GM12878 (cell line): ENCODE data around the gene MYO1D. TPM values are rescaled to one million over a fixed set of nuclear protein-coding genes. Genes with fewer than 3 reads are reported as not detected.

Experiments
- ATAC-seq: fragments of 200-7000 bp; cut with Tn5 transposase; 3 replicates; pipeline ENCODE4 v1.9.1; 2020; ENCODE audit warnings: mild to moderate bottlenecking, moderate library complexity
- BruUV-seq: library from RNA; stranded (reverse); fragments of 400-500 nt; replicated peaks from 2 replicates; lab custom pipeline; 2021; lab: Mats Ljungman, UMichigan
- CTCF ChIA-PET: fragments of 300-600 bp; sonication (Branson Sonifier 250); formaldehyde crosslinking; extraction: SDS; loops from one replicate; lab custom pipeline; 2021; ENCODE audit warnings: inconsistent platforms; lab: Yijun Ruan, JAX
- POLR2A ChIA-PET: fragments of 350-600 bp; formaldehyde crosslinking; extraction: SDS; loops from one replicate; lab custom pipeline; 2021; ENCODE audit warnings: inconsistent platforms; lab: Charles Lee
- RAD21 ChIA-PET: fragments of 300-600 bp; sonication (Branson Sonifier 250); formaldehyde crosslinking; loops from one replicate; lab custom pipeline; 2023; ENCODE audit warnings: antibody characterized with exemption; ENCODE audit not compliant: unreplicated experiment; lab: Charles Lee
- SMC1A ChIA-PET: fragments of 300-600 bp; sonication (Branson Sonifier 250); formaldehyde crosslinking; loops from one replicate; lab custom pipeline; 2023; ENCODE audit not compliant: unreplicated experiment, uncharacterized antibody; lab: Charles Lee
- DNase-seq: peaks from one replicate; pipeline ENCODE4 v3.0.0-alpha.2; 2011; ENCODE audit warnings: low read depth, low spot score
- FAIRE-seq: peaks from 3 replicates; lab custom pipeline; 2011; peaks lifted over from hg19 to GRCh38; lab: Jason Lieb, UNC
- H2AFZ ChIP-seq: 2 replicates; pipeline ENCODE4 v1.6.0; 2011; ENCODE audit warnings: low read depth, low read length, control low read depth; ENCODE audit not compliant: control insufficient read depth
- H3K27ac ChIP-seq: 2 replicates; pipeline ENCODE4 v1.5.1; 2011; ENCODE audit warnings: control low read depth; ENCODE audit not compliant: control insufficient read depth, insufficient read depth
- H3K27me3 ChIP-seq, 2 experiments: replicated peaks in 1 of 2; 2 replicates each; pipeline versions ENCODE4 v1.6.0 to v1.6.1; 2011; ENCODE audit warnings: low read length in 1 of 2; ENCODE audit not compliant: control insufficient read depth in 2 of 2, insufficient read depth in 2 of 2
- H3K36me3 ChIP-seq, 2 experiments: 2 replicates each; pipeline ENCODE4 v1.5.1; 2011; ENCODE audit warnings: low read length in 1 of 2; ENCODE audit not compliant: control insufficient read depth in 2 of 2, insufficient read depth in 2 of 2
- H3K4me1 ChIP-seq: 2 replicates; pipeline ENCODE4 v1.6.1; 2011; ENCODE audit warnings: mild to moderate bottlenecking, low read length, moderate library complexity, mixed read lengths; ENCODE audit not compliant: control insufficient read depth, insufficient read depth
- H3K4me2 ChIP-seq: 2 replicates; pipeline ENCODE4 v1.6.0; 2011; ENCODE audit warnings: control low read depth; ENCODE audit not compliant: control insufficient read depth, insufficient read depth
- H3K4me3 ChIP-seq: fragments of 200-600 bp; sonication (generic); 2 replicates; pipeline ENCODE4 v1.5.1; 2016
- H3K79me2 ChIP-seq: 2 replicates; pipeline ENCODE4 v1.6.0; 2011; ENCODE audit warnings: low read length; ENCODE audit not compliant: control insufficient read depth, insufficient read depth
- H3K9ac ChIP-seq: 2 replicates; pipeline ENCODE4 v1.8.0; 2011; ENCODE audit warnings: low read length, control low read depth, mixed read lengths; ENCODE audit not compliant: control insufficient read depth, insufficient read depth
- H3K9me3 ChIP-seq: replicated peaks from 3 replicates; pipeline ENCODE4 v1.5.1; 2011; ENCODE audit warnings: mild to moderate bottlenecking, low read length; ENCODE audit not compliant: control insufficient read depth, insufficient read depth
- H4K20me1 ChIP-seq: 2 replicates; pipeline ENCODE4 v1.6.0; 2011; ENCODE audit not compliant: control insufficient read depth, insufficient read depth
- HDGF ChIP-seq: fragments of 450-650 bp; IDR thresholded peaks from 2 replicates; pipeline ENCODE4 v1.6.1; 2016; ENCODE audit warnings: antibody characterized with exemption
- NFYA ChIP-seq: IDR thresholded peaks from 2 replicates; pipeline ENCODE4 v1.6.1; 2011; ENCODE audit warnings: low read depth, mild to moderate bottlenecking, low read length, improper control_type of control experiment, borderline replicate concordance
- ZSCAN29 ChIP-seq: fragments of 450-650 bp; IDR thresholded peaks from 2 replicates; pipeline ENCODE4 v1.6.1; 2017; ENCODE audit warnings: mild to moderate bottlenecking, moderate library complexity
- WGBS: methylation state at CpG from one replicate; pipeline ENCODE4 v1.1.6; 2016; ENCODE audit warnings: low lambda C conversion rate; ENCODE audit not compliant: insufficient replicate concordance, insufficient coverage; ENCODE audit errors: missing lambda C conversion rate; 5-methylcytosine and 5-hydroxymethylcytosine counted together
- in situ Hi-C: fragments of 300-500 bp; cut with MboI; formaldehyde crosslinking; loops from 9 replicates; pipeline ENCODE4 v1.14.3; 2018; ENCODE audit warnings: mixed read lengths
- intact Hi-C: fragments of 100-400 bp; cut with micrococcal nuclease; formaldehyde crosslinking; loops from one replicate; pipeline ENCODE4 v1.14.2; 2022; ENCODE audit not compliant: unreplicated experiment
- polyA plus RNA-seq, 11 experiments: library from polyadenylated mRNA; depleted of rRNA in 4 of 11; unstranded in 6 of 11; stranded (reverse) in 5 of 11; fragments of >200 nt; fragmentation: Nextera tagmentation in 4 of 11; fragmentation: Illumina TruSeq in 1 of 11; extraction: Ambion mirVana in 4 of 11; extraction: Trizol in 1 of 11; gene quantifications; 1 replicate in 1 of 11; 2 replicates in 10 of 11; pipeline versions ENCODE4 v1.2.1 to v1.2.3, GENCODE V29; 2011 to 2016; ENCODE audit warnings: inconsistent platforms in 2 of 11, missing spikeins in 2 of 11, low read depth in 1 of 11
- total RNA-seq, 4 experiments: library from RNA; depleted of rRNA in 3 of 4; stranded (reverse); fragments of >200 nt in 3 of 4; fragmentation: Illumina TruSeq in 1 of 4; extraction: Trizol in 1 of 4; gene quantifications; 2 replicates each; pipeline versions ENCODE4 v1.2.1 to v1.2.3, GENCODE V29; 2013 to 2021
- TF ChIP-seq, protein P1 (sequence below): fragments of 450-650 bp; IDR thresholded peaks from 2 replicates; pipeline ENCODE4 v1.6.1; 2018; ENCODE audit warnings: borderline replicate concordance, mild to moderate bottlenecking; ENCODE audit not compliant: partially characterized antibody

The MYO1D gene
- total and polyA plus RNA-seq, 10 of the 15 experiments (the other 5 are each of a cell fraction or from before 2014, with no cell fraction given) = 1.8 to 37.7 (median 25.4) TPM

DNA sequence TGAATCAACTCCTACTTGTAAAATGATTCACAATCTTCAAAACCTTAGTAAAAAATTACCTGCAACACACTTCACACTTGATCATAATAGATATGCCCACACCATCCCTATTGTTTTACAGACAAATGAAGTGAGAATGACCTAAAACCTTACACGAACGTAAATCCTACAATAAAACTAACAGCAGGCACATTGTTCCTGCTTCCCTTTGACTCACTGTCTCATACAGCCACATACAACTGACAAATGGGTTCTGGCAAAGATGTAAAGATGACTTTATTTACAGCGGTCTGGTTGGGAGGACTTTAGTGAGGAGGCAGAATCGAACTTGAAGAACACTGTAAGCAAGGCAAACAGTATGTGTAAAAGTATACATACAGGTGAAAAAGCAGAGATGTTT lies 188.7 kb downstream of the MYO1D start:
- no peak for DNase-seq
- in situ Hi-C loops = no loop called here
- ChIA-PET POLR2A (no interaction called here), CTCF (interaction anchor here (0.8 kb wide), 1 partner anchor 189 kb away, joined by 3 read pairs; the partner anchor contains the start of gene MYO1D), SMC1A (no interaction called here), RAD21 (no interaction called here)
- no peak overlapping the region for H2AFZ ChIP-seq
- FAIRE-seq = no peak
- H3K4me3 ChIP-seq = no peak overlapping the region
- H3K36me3 ChIP-seq = no peaks in the 10 kb centered on the region
- no peaks in the 10 kb centered on the region for H4K20me1 ChIP-seq
- no peak for TF ChIP-seq ZSCAN29
- no peak for TF ChIP-seq HDGF
- TF ChIP-seq NFYA = no peak
- TF ChIP-seq, protein P1, sequence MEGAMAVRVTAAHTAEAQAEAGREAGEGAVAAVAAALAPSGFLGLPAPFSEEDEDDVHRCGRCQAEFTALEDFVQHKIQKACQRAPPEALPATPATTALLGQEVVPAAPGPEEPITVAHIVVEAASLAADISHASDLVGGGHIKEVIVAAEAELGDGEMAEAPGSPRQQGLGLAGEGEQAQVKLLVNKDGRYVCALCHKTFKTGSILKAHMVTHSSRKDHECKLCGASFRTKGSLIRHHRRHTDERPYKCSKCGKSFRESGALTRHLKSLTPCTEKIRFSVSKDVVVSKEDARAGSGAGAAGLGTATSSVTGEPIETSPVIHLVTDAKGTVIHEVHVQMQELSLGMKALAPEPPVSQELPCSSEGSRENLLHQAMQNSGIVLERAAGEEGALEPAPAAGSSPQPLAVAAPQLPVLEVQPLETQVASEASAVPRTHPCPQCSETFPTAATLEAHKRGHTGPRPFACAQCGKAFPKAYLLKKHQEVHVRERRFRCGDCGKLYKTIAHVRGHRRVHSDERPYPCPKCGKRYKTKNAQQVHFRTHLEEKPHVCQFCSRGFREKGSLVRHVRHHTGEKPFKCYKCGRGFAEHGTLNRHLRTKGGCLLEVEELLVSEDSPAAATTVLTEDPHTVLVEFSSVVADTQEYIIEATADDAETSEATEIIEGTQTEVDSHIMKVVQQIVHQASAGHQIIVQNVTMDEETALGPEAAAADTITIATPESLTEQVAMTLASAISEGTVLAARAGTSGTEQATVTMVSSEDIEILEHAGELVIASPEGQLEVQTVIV = no peak
- WGBS = 72% methylated on average over 4 of the region's 4 CpGs
- no peaks in the 10 kb centered on the region for H3K9me3 ChIP-seq
- no TSS peak for BruUV-seq
- no peak for ATAC-seq
- no peaks in the 10 kb centered on the region for H3K79me2 ChIP-seq
- H3K27ac ChIP-seq = no peak overlapping the region
- no peaks in the 10 kb centered on the region for H3K27me3 ChIP-seq
- no peak overlapping the region for H3K4me2 ChIP-seq
- intact Hi-C loops = loop anchor here (5.0 kb wide), 1 partner anchor 49 kb away; no protein-coding TSS in a partner anchor
- no peaks in the 10 kb centered on the region for H3K4me1 ChIP-seq
- no peak overlapping the region for H3K9ac ChIP-seq
